Measurements from ENCODE around the gene AHCYL1. TPM values are rescaled to one million over a fixed set of nuclear protein-coding genes. Genes with fewer than 3 reads are reported as not detected.
A peak's percentile ranks its signal among the peaks of the same experiment; 100 is the strongest.

Gene AHCYL1
- total RNA-seq, 1 experiment from 2014 or later: 89.0 TPM

GRCh38 chr1:109980324-109981003 is 4.1 kb upstream of the AHCYL1 start:
- H3K23me2 ChIP-seq (ENCODE audit: insufficient read length, low read depth, low read length, poor library complexity, severe bottlenecking): peaks cover 4% of the 10 kb centered on the region
- H4K5ac ChIP-seq (ENCODE audit: insufficient read length, low read depth, low read length): no peak overlapping the region
- Mint-ChIP-seq H3K27me3 (ENCODE audit: low read depth) (peaks cover 5% of the 10 kb centered on the region), H3K9me3 (no peaks in the 10 kb centered on the region), H3K27ac (peak overlapping the region in 1 of 3 experiments; percentile 84; a peak in 1 of 7 replicates), H3K36me3 (ENCODE audit: insufficient read depth in 1 of 3, low read depth in 3 of 3) (peaks cover 0 to 1% (median 0%) of the 10 kb centered on the region in 3 experiments; a peak in 1 of 7 replicates), H3K4me1 (peaks cover 13 to 26% of the 10 kb centered on the region in 2 experiments), H3K4me3 (no peak overlapping the region)
- no peak overlapping the region for H3K56ac ChIP-seq (ENCODE audit: insufficient read length, low read depth, low read length)
- H2BK120ac ChIP-seq (ENCODE audit: low read depth, low read length, poor library complexity, severe bottlenecking): no peak overlapping the region
- H2BK5ac ChIP-seq (ENCODE audit: insufficient read length, low read length): no peak overlapping the region
- H3K27ac ChIP-seq (ENCODE audit: insufficient read length, low read depth, low read length): no peak overlapping the region
- no peak overlapping the region for H2BK20ac ChIP-seq (ENCODE audit: low read depth, low read length, poor library complexity, severe bottlenecking)
- H3K18ac ChIP-seq (ENCODE audit: insufficient read length, low read depth, low read length): no peak overlapping the region
- no peak overlapping the region for H3K4me2 ChIP-seq (ENCODE audit: insufficient read depth, insufficient read length, low read length)
- WGBS (ENCODE audit: extremely low coverage, insufficient read length, low lambda C conversion rate): no CpG with 5 or more reads among the region's 6 CpGs
- no peak overlapping the region for H3K14ac ChIP-seq (ENCODE audit: insufficient read depth, low read length)
- H3K4ac ChIP-seq (ENCODE audit: low read depth, low read length): no peak overlapping the region
- no peak overlapping the region for H4K8ac ChIP-seq (replicated peaks; ENCODE audit: insufficient read length, low read depth, low read length)
- peak; percentile 64 for DNase-seq
- no peak overlapping the region for H3T11ph ChIP-seq (ENCODE audit: low read length)
- no peaks in the 10 kb centered on the region for H3K79me1 ChIP-seq (ENCODE audit: insufficient read depth, low read depth, low read length, poor library complexity, severe bottlenecking)
- peak; percentile 71 for TF ChIP-seq CTCF (conservative IDR thresholded peaks at IDR 0.05)
- H3K9me3 ChIP-seq (ENCODE audit: control insufficient read depth, low read depth, low read length): no peaks in the 10 kb centered on the region
- H3K4me1 ChIP-seq (ENCODE audit: insufficient read depth, low read length): 0 out of 2 replicates have a peak, but pooled peaks cover 3% of the 10 kb centered on the region
- no peak overlapping the region for H2AK5ac ChIP-seq (ENCODE audit: insufficient read length, low read length)
- no peak overlapping the region for H2BK12ac ChIP-seq (ENCODE audit: insufficient read length, low read depth, low read length)
- H3K9ac ChIP-seq (ENCODE audit: extremely low read depth, insufficient read length, low read length): no peak overlapping the region
- peaks cover 1% of the 10 kb centered on the region; the same call in 1 of the 2 replicates for H3K79me2 ChIP-seq (ENCODE audit: insufficient read depth, low read length)
- no peak overlapping the region for H2BK15ac ChIP-seq (ENCODE audit: low read depth, low read length)
- H4K20me1 ChIP-seq (ENCODE audit: control insufficient read depth, insufficient read depth, insufficient read length): no peaks in the 10 kb centered on the region
- no peak overlapping the region for H4K91ac ChIP-seq (ENCODE audit: insufficient read length, low read depth, low read length)
- H3K23ac ChIP-seq (ENCODE audit: insufficient read length, low read depth, low read length): no peak overlapping the region
- no peaks in the 10 kb centered on the region for H3K27me3 ChIP-seq (ENCODE audit: insufficient read depth, low read length)
- H2AFZ ChIP-seq (ENCODE audit: low read length): no peak overlapping the region

Measured in H9 (cell line).